ENCODE results near the gene KCTD4.
A peak's percentile ranks its signal among the peaks of the same experiment; 100 is the strongest.
"Not testable (repeated sequence)": the region's sequence is repeated elsewhere in the genome, so short reads cannot be mapped to it uniquely, and the experiment has no call there.

KCTD4 gene

GRCh38 chr13:45200701-45201232 lies at the start of gene KCTD4:
Gene KCTD4 (minus strand): TSS chr13:45201045. CDS start chr13:45194567, 6,478 bp downstream.
- peak; percentile 33 for DNase-seq (ENCODE audit: low spot score)

DNA sequence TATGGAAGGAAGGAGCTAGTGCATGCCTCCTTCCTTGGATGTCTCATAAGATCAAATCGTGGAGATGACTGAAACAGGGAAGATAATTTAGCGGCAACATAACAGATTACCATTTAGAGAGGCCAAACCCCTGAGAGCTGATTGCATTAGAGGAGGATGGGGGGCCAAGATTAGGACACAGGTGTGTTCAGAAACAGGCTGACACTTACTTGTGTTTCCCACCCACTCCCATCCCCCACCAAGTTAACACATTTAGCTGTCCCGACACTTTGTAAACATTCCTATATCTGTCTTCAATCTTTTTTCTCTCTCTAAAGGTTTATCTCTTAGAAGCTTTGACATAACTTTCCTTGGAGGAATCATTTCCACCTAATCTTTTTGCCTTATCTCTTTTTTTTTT lies 48.8 kb upstream of the KCTD4 start:
- no peak for DNase-seq (ENCODE audit: low spot score)

- DNase-seq (ENCODE audit: low spot score) = not testable (repeated sequence)
Observed at GRCh38 chr13:45244736-45245135, 43.9 kb upstream of the KCTD4 start.

DNA sequence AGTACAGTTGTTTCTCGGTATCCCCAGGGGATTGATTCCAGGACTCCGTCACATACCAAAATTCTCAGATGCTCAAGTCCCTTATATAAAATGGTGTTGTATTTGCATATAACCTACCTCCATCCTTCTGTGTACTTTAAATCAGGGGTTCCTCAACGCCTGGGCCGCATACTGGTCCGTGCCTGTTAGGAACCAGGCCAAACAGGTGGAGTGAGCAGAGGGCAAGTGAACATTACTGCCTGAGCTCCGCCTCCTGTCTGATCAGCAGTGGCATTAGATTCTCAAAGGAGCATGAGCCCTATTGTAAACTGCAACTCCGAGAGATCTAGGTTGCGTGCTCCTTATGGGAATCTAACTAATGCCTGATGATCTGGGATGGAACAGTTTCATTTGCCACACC lies 42.2 kb upstream of the KCTD4 start:
- no peak for DNase-seq (ENCODE audit: low spot score)

DNA sequence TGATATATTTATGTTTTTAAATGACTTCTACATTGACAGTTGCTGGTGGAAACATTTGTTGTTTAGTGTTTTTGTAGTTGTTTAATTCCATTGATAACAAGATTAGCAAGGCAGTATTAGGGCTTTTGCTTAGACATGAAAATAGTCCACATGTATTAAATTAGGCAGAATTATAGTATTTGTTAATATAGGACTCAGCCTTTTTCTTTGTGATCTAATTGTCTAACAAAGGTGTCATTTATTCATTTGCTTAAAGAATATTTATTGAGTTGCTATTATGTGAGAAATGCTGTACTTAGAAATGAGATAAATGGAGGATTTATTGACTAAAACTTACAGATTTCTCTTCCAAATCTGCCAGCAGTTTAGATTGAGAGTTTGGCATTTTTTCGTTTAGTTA lies 41.7 kb upstream of the KCTD4 start:
- DNase-seq (ENCODE audit: low spot score) = no peak

DNA sequence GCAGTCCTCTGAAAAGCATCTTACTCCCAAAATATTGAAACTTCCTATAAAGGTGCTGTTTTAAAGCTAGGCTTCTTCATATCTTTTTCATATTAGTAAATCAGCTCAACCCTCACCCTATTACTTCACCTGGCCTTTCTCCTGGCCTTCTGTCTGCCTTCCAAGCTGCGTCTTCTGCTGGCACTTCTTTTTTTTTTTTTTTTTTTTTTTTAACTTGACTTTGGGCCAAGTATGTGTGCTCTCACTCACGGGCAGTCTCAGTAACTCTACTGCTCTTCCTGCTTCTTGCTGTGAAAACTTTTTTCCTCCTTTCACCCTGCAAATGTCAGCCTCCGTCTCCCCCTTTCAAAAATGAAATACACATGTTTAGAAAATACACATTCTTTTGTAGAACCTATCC lies 41.2 kb upstream of the KCTD4 start:
- DNase-seq (ENCODE audit: low spot score) = peak; percentile 62

DNA sequence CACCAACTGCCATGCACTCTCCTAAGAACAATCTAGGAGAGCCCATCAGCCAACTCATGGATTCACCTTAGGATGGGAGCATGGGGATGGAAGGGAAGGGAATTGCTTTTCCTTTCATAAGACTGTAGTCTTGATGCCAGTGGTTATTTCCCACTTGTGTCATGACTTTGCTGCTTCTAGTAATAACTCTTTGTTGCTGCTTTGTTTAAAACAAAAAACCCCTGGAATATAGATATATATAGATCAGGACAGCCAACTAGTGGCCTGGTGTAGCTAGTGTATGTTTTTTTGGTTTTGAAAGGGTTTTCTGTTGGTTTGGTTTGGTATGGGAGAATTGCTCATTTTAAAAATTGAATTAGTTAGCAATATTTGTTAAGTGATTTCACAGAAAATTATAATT lies 39.3 kb upstream of the KCTD4 start:
- no peak for DNase-seq (ENCODE audit: low spot score)

DNA sequence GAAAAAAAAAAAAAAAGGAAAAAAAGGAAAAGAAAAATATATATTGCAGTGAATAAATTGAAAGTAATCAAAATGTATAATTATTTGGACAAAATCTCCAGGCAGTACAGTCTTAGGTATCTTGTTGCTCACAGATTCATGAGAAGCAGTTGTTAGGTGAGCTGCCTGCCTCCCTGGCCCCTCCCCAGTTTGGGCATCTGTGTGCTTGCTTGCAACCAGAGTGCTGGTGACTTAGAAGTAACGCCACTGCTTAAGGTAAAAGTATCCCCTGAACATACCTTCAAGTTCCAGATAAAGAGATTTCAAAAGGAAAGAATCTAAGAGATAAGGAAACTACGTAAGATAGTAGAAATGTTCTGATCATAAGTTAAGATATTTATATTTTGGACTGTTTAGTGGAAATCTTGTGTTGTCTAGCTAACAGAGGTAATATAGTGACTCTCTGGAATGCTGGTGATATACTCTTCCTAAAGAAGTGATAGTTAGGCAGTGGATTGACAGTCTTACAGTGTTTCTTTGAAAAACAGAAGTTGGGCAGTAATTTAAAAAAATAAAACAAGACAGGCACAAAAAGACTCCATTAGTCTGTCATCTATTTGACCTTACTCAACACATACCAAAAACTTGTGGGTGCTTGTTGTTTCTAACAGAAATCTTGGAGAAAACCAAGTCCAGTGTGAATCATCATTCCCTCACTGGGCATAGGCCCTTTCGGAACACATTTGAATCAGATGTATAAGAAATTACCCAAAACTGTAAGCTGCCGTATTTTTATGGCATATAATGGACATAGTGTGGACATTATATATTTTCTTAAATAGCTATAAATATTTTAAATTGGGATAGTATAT lies 38.3 kb upstream of the KCTD4 start:
- DNase-seq (ENCODE audit: low spot score) = peak; percentile 68

- DNase-seq (ENCODE audit: low spot score) = no peak
Observed at GRCh38 chr13:45232591-45232990, 31.7 kb upstream of the KCTD4 start.

DNA sequence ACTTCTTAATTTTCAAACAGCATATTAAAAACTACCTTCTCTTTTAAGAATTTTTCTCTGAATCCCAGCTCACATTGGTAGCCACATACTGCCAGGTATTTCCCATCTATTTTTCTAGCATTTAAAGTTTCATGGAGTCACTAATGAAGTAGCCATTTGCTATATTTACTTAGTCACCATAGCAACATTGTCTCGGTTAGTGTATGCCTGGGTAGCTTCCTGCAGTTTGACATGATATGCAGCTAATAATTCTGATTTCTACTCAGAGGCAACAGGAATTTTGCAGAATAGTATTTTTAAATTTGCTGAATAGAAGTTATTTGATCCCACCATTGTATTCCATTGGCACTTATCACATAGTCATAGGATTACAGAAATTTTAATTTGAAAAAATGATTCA lies 30.9 kb upstream of the KCTD4 start:
- DNase-seq (ENCODE audit: low spot score) = no peak

GRCh38 chr13:45231305-45231704 lies 30.5 kb upstream of the KCTD4 start:
- DNase-seq (ENCODE audit: low spot score) = no peak

DNA sequence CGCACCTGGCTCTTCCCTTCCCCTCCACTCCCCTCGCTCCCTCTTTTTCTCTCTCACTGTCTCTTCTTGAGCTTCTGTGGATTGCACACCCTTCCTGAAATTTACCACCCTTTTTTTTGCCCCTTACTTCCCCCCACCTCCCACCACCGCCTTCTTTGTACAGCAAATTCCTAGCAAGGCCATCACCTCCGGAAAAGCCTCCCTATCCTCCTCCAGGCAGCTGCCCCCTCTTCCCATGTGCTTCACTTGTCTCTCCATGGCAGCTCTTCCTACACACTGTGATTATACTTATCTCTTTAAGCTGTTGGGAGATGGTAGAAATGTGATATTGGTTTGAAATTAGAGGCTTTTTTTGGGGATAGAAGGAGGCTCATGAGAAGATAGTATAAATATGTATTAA lies 28.3 kb upstream of the KCTD4 start:
- DNase-seq (ENCODE audit: low spot score) = no peak

GRCh38 chr13:45228002-45228401 lies 27.2 kb upstream of the KCTD4 start:
- DNase-seq (ENCODE audit: low spot score) = no peak

DNA sequence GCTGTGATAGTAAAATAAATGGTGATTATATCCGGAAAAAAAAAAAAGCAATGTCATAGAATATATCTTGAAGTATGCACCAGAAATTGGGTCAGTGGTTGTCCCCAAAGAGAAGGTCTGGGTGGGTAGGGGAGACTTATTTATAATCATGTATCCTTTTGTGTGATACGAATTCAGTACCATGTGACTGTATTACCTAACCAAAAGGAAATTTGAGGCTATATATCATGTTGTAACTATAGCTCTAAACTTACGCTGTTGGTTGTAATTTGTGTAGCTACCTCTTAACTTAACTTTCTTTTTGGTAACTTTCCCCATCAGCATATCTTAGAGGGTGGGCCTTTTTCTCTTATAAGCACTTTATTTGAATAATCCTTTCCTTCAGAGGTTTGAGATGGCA lies 25.2 kb upstream of the KCTD4 start:
- no peak for DNase-seq (ENCODE audit: low spot score)

- no peak for DNase-seq (ENCODE audit: low spot score)
Observed at GRCh38 chr13:45225370-45225769, 24.5 kb upstream of the KCTD4 start.

GRCh38 chr13:45224176-45224575 lies 23.3 kb upstream of the KCTD4 start:
- DNase-seq (ENCODE audit: low spot score) = peak; percentile 46

DNA sequence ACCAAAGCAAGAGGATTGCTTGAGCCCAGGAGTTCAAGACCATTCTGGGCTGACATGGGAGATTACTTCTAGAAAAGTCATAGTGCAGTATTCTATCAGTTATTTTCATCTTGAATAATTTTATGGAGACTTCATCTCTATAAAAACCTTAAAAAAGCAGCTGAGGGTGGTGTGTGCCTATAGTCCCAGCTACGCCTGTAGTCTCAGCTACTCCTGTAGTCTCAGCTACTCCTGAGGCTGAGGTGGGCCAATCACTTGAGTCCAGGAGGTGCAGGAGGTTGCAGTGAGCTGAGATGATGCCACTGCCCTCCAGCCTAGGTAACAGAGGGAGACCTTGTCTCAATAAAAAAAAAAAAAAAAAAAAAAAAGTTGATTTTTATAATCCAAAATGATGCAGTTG lies 22.1 kb upstream of the KCTD4 start:
- no peak for DNase-seq (ENCODE audit: low spot score)

DNA sequence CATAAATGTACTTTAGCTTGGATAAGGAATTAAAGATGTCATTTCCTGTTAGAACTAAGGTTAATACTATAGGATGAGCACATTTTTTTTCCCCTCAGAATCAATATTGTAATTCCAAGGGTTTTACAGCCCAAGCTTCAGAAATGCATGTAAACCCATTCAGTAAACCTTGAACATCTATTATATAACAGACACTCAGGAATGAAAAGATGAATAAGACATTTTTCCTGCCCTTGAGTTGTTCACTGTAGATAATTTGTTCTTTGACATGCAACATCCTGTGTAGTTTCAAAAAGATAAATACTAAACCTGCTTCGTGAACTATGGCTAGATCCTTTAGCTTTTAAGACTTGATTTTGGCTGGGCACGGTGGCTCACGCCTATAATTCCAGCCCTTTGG lies 21.7 kb upstream of the KCTD4 start:
- DNase-seq (ENCODE audit: low spot score) = no peak

DNA sequence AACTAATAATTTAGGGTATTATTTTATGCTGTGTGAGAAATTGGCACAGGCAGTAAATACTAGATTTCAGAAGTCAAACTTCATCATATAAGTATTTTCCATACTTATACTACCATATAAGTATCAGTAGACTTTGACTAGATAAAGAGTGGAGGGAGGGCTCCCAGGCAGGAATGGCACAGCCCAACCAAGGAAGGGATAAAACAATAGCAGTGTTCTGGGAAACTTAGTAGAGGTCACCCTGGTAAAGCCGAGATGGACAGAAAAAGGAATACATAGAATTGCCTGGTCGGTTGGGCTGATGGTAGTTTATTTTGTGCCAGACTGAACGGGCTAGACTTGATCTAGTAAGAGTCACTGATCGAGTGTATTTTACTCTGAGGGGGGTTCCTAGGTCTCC lies 19.6 kb upstream of the KCTD4 start:
- no peak for DNase-seq (ENCODE audit: low spot score)

DNA sequence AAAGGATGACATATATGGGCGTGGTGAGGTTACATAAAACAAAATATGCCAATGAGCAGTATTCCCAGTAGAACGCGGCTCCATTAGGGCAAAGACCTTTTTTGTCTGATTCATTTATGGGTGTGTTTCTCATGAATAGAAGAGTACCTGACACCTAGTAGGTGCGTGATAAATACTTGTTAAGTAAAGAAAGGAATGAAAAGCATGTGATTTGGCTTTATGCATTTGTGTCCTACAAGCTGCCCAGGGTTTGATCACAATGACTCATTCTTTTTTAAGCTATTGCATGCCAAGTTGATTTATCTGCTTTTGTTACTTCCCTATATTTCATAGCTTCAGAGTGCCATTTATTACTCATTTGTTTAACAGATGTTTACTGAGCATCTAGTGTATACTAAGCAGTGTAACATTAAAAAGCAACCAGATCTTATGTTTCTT lies 19.1 kb upstream of the KCTD4 start:
- DNase-seq (ENCODE audit: low spot score) = peak; percentile 54

DNA sequence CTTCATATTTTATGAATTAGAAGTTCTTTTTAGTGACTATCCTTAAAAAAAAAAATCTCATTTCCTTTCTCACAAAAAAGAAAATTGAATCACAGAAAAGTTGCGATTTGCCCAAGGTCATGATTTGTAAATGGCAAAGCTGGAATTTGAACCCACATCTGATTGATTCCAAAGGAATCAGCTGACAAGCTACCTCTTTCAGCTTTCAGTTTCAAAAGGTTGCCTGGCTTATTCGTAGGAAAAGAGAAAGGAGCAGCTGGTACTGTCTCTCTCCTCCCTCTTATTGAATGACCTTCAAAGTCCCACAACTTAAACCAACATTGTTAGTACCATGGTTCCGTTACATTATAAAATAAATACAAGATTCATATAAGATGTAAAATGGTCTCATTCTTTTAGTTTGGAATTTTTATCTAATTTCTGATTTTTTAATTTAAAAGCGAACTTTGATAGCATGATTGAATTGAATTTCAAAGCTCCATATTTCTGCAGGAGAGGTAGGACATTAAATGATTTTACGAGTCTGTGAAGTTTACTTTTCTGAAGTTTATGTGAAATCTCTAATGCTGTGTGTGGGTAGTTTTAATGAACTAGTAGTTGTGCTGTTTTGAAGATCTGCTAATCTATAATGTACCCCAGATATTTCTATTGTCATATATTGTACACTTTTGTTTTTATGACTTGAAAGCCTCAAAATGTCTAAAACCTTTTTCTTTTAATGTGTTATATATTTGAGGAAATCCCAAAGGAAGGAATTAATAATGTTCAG lies 18.5 kb upstream of the KCTD4 start:
- DNase-seq (ENCODE audit: low spot score) = no peak

GRCh38 chr13:45218689-45219088 lies 17.8 kb upstream of the KCTD4 start:
- no peak for DNase-seq (ENCODE audit: low spot score)

- no peak for DNase-seq (ENCODE audit: low spot score)
Observed at GRCh38 chr13:45216193-45216592, 15.3 kb upstream of the KCTD4 start.

Measured in GM03348 (cell line).